ENCODE data around the gene CEACAM21. TPM values are rescaled to one million over a fixed set of nuclear protein-coding genes. Genes with fewer than 3 reads are reported as not detected.

Gene CEACAM21
- total RNA-seq, 6 experiments from 2014 or later = not detected

- no peaks in the 10 kb centered on the region for H3K36me3 Mint-ChIP-seq (ENCODE audit: low read depth)
- no peak for DNase-seq
- TF ChIP-seq CTCF (IDR thresholded peaks at IDR 0.05) = no peak
- H3K9me3 Mint-ChIP-seq = no peaks in the 10 kb centered on the region
- no peak overlapping the region for H3K4me3 Mint-ChIP-seq
- no peak overlapping the region for H3K27ac Mint-ChIP-seq
- H3K27me3 Mint-ChIP-seq (ENCODE audit: insufficient read depth) = peaks cover 32% of the 10 kb centered on the region
- H3K4me1 Mint-ChIP-seq (ENCODE audit: low read depth) = no peaks in the 10 kb centered on the region
These were observed 47.4 kb downstream of the CEACAM21 start for GRCh38 chr19:41623360-41623759.

- no peak for TF ChIP-seq CTCF (IDR thresholded peaks at IDR 0.05)
- no peak overlapping the region for H3K27ac Mint-ChIP-seq
- peaks cover 36% of the 10 kb centered on the region for H3K27me3 Mint-ChIP-seq (ENCODE audit: insufficient read depth)
These were observed 48.5 kb downstream of the CEACAM21 start for GRCh38 chr19:41624515-41624914.

GRCh38 chr19:41624937-41625336, 49.0 kb downstream of the CEACAM21 start:
- Mint-ChIP-seq H3K4me1 (ENCODE audit: low read depth) (no peaks in the 10 kb centered on the region), H3K36me3 (ENCODE audit: low read depth) (no peaks in the 10 kb centered on the region)
- no peak for TF ChIP-seq CTCF (IDR thresholded peaks at IDR 0.05)

More at GRCh38 chr19:41624515-41624914, 48.5 kb downstream of the CEACAM21 start:
- DNase-seq = no peak
- Mint-ChIP-seq H3K4me3 (no peak overlapping the region), H3K36me3 (ENCODE audit: low read depth) (no peaks in the 10 kb centered on the region), H3K4me1 (ENCODE audit: low read depth) (no peaks in the 10 kb centered on the region), H3K9me3 (no peaks in the 10 kb centered on the region)

GRCh38 chr19:41626278-41626677, 50.3 kb downstream of the CEACAM21 start:
- DNase-seq = no peak
- no peak overlapping the region for H3K27ac Mint-ChIP-seq
- H3K4me3 Mint-ChIP-seq = no peak overlapping the region
- H3K27me3 Mint-ChIP-seq (ENCODE audit: insufficient read depth) = peaks cover 36% of the 10 kb centered on the region
- TF ChIP-seq CTCF (IDR thresholded peaks at IDR 0.05) = no peak
- no peaks in the 10 kb centered on the region for H3K36me3 Mint-ChIP-seq (ENCODE audit: low read depth)
- peaks cover 16% of the 10 kb centered on the region; the same call in 1 of the 2 replicates for H3K9me3 Mint-ChIP-seq
- no peaks in the 10 kb centered on the region for H3K4me1 Mint-ChIP-seq (ENCODE audit: low read depth)

More at GRCh38 chr19:41624937-41625336, 49.0 kb downstream of the CEACAM21 start:
- Mint-ChIP-seq H3K4me3 (no peak overlapping the region), H3K27me3 (ENCODE audit: insufficient read depth) (peaks cover 36% of the 10 kb centered on the region), H3K9me3 (peaks cover 2% of the 10 kb centered on the region; the same call in 1 of the 2 replicates), H3K27ac (no peak overlapping the region)
- no peak for DNase-seq

- no peak for DNase-seq
- Mint-ChIP-seq H3K27me3 (ENCODE audit: insufficient read depth) (peaks cover 36% of the 10 kb centered on the region), H3K4me1 (ENCODE audit: low read depth) (no peaks in the 10 kb centered on the region), H3K9me3 (peaks cover 19% of the 10 kb centered on the region; the same call in 1 of the 2 replicates), H3K4me3 (no peak within 1 kb of the TSS), H3K36me3 (ENCODE audit: low read depth) (no peaks in the 10 kb centered on the region), H3K27ac (no peak within 1 kb of the TSS)
- TF ChIP-seq CTCF (IDR thresholded peaks at IDR 0.05) = no peak
These were observed 50.9 kb downstream of the CEACAM21 start, which contains the start of gene CEACAM4 for GRCh38 chr19:41626877-41627276. CEACAM4 (minus strand) TSS chr19:41627074; CDS start chr19:41626963, 111 bp downstream.
